Fibroblast of villous mesenchyme (primary cell): Measurements from ENCODE around the gene MDFI. TPM values are rescaled to one million over a fixed set of nuclear protein-coding genes. Genes with fewer than 3 reads are reported as not detected.

Experiments
- DNase-seq: peaks from one replicate; pipeline ENCODE4 v3.0.0-alpha.2; 2010; ENCODE audit warnings: low read depth
- H3K4me3 ChIP-seq: 2 replicates; pipeline ENCODE4 v1.5.1; 2011; ENCODE audit warnings: low read depth, mild to moderate bottlenecking, low read length
- CTCF ChIP-seq: IDR thresholded peaks from 2 replicates; pipeline ENCODE4 v1.5.1; 2012; ENCODE audit warnings: low read depth, mild to moderate bottlenecking, low read length; ENCODE audit not compliant: insufficient read depth
- total RNA-seq: library from RNA; depleted of rRNA; stranded (reverse); fragments of >200 nt; gene quantifications from 2 replicates; pipeline ENCODE4 v1.2.3, GENCODE V29; 2012

MDFI gene
- total RNA-seq, 1 donor: not detected

GRCh38 chr6:41637194-41638001 is 870 bp upstream of the MDFI start:
- no peak for TF ChIP-seq CTCF
- H3K4me3 ChIP-seq: no peak overlapping the region
- no peak for DNase-seq

GRCh38 chr6:41638935-41639808 is 904 bp downstream of the MDFI start:
- peak overlapping the region; percentile 23 for H3K4me3 ChIP-seq
- TF ChIP-seq CTCF: no peak
- peak; percentile 7 for DNase-seq

GRCh38 chr6:41639809-41640371 is 1.6 kb downstream of the MDFI start:
- H3K4me3 ChIP-seq: no peak overlapping the region
- no peak for DNase-seq
- no peak for TF ChIP-seq CTCF

GRCh38 chr6:41640426-41640825 is 2.2 kb downstream of the MDFI start:
- H3K4me3 ChIP-seq: no peak overlapping the region
- no peak for DNase-seq
- TF ChIP-seq CTCF: no peak

- no peak for TF ChIP-seq CTCF
- no peak for DNase-seq
- H3K4me3 ChIP-seq: no peak overlapping the region
Observed at GRCh38 chr6:41641352-41641925, 3.2 kb downstream of the MDFI start.

DNA sequence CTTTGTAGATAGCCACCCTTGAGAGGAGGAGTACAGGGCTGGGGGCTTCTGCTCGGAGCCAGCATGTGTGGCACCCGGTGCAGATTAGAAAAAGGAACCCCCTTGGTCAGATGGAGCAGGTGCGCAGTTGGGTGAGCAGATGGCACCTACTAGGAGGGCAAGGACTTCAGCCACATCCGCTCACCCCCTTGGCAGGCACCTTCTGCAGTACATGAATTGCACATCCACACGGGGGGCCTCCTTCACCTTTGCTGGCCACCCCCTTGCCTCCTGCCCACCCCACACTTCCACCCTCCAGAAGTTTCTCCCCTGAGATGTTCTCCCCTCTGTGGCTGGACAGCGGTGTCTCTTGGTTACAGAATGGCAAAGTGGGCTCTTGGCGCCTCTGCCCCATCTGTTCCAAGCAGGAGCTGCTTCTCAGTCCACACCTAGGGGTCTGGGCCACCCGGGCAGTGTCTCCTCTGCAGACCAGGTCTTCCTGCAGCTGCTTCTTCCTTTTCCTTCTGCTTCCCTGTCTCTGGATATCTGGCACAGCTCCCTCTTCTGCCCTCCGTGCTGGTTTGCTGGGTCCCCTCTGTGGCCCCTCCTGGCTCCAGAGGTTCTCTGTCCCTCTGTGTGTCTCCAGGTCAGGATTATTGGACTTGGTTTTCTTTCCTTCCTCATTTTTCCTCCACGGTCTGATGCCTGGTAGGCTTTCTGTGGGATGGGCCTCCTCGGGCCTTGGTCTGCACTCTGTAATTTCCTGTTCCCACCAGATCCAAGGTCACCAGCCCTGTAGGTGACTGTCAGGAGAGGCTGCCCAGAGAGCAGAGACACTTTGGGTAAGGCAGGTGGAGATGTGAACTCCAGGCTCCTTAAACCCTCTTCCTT is 4.1 kb downstream of the MDFI start:
- no peak overlapping the region for H3K4me3 ChIP-seq
- no peak for DNase-seq
- TF ChIP-seq CTCF: no peak
